CD4-positive, alpha-beta T cell treated with Interferon alpha-2 for 1 hour (primary cell): Measurements from ENCODE around the gene SRRD.

ENCODE experiments used
- DNase-seq, 2 donors: peaks; one replicate each; pipeline ENCODE4 v3.0.0-alpha.2; 2020 to 2022

The SRRD gene

DNA sequence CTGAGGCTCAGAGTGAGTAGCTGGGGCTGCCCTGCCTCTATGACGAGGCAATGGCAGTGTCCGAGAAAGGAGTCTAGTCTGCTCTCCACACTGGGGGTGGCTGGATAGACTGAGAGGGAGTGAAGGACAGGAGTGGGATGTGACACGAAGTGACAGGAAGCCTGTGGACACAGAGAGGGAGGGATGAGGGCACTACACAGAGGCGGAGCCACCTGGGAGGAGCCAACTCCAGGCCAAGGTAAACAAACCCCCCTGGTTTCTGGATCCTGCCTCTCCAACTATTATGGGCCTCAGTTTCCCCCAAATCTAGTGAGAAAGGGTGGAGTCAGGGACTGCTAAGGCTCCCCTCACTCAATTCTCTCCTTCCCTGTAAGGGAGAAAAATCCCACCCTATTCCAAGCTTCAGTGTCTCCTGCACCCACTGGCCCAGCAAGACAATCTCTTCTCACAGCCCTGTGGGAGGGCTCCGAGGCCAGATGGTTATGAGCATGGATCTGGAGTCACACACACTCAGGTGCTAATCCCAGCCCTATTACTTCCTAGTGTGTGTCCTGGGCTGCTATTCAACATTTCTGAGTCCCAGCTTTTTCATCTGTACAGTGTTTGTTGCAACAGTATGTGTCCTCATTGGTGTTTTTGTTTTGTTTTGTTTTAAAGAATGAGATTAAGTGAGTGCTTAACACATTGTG is 29.7 kb upstream of the SRRD start:
- no peak for DNase-seq

GRCh38 chr22:26457661-26458272 is 25.9 kb upstream of the SRRD start:
- no peak for DNase-seq

DNA sequence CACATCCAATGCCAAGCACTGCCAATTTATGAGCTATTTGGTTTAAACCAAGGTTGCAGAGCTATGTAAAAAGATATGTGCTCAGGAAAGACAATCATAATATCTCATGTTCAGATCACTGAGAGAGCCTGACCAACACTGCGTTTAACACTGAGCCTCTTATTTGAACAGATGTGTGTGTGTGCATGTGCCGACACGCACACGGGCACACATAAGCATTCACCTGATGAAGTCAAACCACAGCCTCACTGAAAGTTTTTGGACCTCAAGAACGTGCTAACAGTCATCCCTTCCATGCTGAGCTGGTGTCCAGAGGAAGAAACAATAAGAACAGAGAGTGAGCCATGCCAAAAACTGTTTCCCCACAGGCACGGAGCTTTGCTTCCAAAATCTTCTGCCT is 23.5 kb upstream of the SRRD start:
- DNase-seq, result no peak

- DNase-seq, result peak in 1 of 2 donors; percentile 34
These were observed 22.4 kb upstream of the SRRD start for GRCh38 chr22:26461188-26461810.

DNA sequence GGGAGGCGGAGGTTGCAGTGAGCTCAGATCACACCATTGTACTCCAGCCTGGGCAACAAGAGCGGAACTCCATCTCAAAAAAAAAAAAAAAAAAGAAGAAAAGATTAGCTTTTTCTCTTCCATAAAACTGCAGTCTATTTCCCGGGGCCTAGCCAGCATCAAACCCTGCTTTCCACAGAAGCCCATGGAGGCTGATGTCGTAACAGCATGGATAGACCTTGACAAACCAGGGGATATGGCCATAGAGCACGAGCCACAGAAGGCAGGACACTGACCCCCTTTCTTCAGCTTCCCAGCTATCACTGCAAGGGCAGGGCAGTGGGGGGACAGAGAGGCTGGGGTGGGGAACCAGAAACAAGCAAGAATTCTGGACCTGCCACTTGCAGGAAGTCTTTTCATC is 21.6 kb upstream of the SRRD start:
- no peak for DNase-seq

DNA sequence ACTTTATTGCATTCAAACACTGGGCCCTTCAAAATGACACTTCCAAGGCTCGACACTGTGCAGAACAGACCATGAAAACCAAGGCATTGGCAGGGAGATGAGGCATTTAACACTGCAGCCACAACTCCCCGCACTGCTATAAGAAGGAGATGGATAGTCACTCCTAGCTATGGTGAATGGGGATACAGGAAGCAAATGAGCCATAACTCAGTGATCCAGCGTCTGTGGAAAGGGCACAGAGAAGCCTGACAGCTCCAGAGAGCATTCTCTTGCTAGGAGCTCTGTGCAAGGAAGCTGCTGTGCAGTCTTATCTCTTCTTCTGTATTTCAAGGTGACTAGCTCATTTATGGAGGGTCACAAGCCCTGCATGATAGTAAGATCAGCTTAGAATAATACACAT is 21.0 kb upstream of the SRRD start:
- DNase-seq, result no peak

DNA sequence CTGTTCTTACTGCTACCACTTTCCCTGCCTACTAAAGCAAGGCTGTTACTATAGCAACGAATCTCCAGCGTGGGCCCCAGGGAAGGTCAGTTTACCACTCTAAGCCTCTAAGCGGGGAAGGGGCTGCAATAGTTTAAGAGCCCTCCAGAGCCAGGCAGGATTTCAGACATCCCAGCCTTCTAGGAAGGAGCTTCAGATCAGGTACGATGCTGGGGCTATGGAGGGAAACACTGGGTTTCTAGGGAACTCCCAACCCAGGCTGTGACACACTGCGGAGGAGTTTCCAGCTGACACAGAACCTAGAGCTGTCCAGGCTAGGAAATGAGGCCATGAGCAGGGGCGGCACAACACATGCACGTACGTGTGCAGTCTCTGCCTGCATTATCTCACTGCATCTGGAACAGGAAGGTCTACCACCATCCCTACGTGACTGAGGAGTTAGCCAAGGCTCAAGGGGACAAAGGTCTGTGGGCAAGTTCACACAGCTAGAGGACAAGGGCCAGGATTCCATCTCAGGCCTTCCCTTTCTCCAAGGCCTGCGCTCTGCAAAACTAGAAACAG is 20.5 kb upstream of the SRRD start:
- DNase-seq, result no peak

- no peak for DNase-seq
These were observed 20.0 kb upstream of the SRRD start for GRCh38 chr22:26463688-26464087.

DNA sequence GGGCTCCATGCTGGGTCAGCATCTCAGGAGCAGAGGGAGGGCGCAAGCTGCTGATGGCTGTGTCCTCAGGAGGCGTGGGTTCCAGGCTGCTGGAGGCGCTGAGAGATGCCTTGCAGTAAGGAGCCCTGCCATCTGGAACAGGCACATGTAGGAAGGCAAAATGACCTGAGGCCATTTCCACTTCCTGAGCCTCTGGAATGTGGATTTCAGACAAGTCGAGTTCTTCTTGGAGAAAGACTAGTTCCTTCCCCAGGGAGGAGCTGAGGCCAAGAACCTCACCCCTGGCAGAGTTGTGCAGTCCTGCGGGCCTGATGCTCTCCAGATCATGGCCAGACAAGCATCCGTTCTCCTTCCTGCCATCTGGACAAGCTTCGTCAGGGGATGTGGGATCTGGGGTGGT is 19.4 kb upstream of the SRRD start:
- no peak for DNase-seq

DNA sequence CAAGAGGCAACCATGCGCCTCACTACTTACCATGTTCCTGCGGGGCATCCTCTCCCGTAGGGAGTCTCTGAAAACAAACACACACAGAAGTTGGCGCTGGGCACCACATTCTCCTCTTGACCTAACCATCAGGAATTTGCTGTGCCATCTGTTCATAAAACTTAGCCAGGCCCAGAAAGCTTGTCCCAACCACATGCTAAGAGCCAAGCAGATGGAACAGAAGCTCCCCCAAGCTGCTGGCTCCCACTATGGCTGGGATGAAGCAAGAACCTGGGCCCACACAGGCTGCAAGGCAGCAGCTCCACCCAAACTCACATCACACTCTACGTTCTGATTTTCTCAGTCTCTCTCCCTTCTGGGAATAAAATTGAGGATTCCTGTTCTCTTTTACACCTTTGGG is 17.5 kb upstream of the SRRD start:
- no peak for DNase-seq

DNA sequence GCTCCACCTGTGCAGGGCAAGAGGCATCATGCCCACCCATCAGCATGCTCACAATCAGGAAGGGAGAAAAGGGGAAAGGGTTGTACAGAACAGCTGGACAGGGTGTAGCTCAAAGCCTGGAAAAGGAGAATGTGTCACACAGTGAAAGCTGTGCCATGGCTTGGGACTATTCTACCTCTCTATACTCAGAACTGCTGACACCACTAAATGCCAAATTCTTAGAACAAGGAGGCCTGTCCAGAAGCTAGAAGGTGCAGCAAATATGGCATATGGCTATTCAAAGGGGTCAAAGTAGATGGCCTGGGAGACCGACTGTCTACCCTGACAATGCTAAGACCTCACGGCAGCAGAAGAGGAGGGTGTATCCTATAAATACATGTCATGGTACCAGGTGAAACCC is 12.9 kb upstream of the SRRD start:
- no peak for DNase-seq

GRCh38 chr22:26471522-26471921 is 12.2 kb upstream of the SRRD start:
- DNase-seq, result no peak

GRCh38 chr22:26474682-26475081 is 9.0 kb upstream of the SRRD start:
- no peak for DNase-seq

- no peak for DNase-seq
These were observed 6.9 kb upstream of the SRRD start for GRCh38 chr22:26476705-26477340.

- no peak for DNase-seq
These were observed 6.3 kb upstream of the SRRD start for GRCh38 chr22:26477341-26477731.

DNA sequence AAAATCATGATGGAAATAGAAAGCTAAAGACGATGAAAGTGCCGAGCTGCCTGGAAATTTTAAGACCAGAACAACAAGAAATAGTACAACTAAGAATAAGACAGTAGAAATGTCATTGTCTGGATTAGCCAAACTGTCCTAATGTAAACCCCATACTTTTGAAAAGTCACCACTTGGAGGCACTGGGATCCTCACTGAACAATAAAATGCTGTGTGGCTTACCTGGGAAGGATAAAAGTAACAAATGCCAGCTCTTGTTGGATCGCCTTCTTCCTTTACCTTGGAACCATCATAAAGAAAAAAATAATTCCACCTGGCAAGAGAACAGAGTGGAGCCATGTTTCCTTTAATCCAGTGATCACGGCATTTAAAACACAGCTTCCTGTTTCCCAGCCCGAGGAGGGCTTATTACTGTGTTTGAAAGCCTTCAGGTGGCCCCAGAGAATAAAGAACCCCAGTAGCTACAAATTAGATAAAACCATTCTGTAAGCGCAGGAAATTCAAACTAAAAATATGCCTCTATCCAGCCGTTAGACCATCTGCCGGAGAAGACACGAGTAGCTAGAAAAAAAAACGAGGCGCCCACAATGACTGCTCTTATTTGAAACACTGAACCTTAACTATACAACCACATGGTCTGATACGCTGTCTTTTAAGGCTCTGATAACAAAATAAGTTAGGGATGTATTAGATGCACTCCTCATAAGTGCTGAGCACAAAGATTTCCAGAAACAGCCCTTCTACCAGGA is 4.5 kb upstream of the SRRD start:
- DNase-seq, result peak in 1 of 2 donors; percentile 6

DNA sequence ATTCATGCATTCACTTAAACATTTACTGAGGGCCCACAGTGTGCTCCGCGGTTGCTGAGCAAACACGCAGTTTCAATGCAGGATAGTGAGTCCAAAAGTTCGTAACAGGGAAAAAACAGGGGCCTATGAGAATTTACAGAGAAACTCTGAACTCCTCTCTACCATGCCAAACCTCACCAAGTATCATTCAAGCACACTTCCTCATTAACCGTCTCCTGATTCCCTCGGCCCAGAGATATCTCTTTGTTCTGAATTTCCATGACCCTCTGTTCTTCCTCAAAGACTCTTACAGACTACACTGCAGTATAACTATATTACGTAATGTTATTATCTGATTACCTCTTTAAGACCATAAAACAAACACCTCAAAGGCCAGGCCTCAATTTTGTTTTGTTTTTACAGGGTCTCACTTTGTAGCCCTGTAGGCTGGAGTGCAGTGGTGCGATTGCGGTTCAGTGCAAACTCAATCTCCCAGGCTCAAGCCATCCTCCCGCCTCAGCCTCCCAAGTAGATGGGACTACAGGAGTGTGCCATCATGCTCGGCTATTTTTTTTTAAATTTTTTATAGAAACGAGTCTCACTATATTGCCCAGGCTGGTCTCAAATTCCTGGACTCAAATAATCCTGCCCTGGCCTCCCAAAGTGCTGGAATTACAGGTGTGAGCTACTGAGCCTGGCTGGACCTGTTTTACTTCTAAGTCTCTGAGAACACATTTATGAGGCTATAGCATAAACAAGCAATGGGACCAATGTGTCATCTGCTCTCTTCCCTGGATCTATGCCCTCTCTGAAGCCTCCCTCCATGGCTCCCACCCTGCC is 3.7 kb upstream of the SRRD start:
- DNase-seq, result no peak

GRCh38 chr22:26480611-26480932 is 3.1 kb upstream of the SRRD start:
- no peak for DNase-seq

DNA sequence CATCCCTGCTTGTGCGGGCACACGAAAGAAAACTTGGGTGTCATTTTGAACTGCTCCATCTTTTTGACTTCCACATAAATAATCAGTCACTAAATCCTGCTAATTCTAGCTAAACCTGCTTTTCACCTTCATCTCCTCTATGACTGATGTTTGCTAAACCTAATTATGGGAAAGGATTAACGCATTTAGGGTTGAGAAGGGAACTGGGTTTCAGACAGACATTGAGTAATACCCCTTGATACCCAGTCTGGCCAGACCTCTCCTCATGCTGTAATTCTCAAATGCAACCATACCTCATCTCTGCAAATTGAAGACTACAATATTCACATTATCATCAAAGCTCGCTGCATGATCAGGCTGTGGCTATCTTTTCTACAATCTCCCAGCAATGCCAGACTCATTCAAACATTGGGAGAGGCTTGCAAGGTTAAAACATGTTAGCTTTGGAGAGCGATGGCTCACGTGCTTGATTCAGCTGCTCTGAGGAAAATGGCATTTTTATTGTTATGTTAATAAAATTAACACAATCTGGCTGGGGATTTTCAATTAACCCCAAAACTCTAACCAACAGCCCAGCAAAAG is 2.5 kb upstream of the SRRD start:
- DNase-seq, result no peak

- no peak for DNase-seq
These were observed 2.0 kb upstream of the SRRD start for GRCh38 chr22:26481694-26482093.

DNA sequence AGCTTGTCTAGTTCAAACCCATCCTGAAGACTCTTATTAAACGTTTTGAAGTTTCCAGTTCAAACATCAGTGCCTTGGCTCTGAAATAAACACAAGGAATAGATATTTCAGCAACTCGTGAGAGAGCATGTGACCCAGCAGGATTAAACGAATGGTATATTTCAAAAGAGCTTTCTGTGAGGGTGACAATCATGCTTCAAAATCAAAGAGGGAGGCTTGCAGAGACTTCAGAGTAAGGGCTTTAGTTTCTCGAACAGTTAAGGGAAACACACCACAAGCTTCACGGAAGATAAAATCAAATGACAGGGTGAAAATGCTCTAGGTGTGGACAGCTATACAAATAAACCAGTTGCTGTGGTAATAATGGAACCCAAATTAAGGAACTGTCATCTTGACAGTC is 1.5 kb upstream of the SRRD start:
- peak in 1 of 2 donors; percentile 18 for DNase-seq

DNA sequence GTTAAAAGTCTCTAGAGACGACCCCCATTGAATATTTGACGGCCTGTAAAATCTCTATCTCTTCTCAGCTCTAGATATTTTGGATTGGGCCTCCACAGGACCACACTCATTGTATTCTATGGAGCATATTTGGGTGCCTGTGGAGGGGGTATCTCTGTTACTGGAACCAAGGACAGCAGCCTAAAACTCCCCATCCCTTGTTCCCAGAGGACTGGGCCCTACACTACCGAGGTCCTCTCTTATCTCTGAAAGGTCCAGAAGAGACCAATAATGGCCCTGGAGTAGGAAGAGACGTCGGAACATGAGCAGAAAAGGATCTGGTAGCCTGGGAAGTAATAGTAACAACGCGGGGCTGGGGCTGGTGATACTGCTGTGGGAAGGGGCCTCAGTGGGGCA is 636 bp upstream of the SRRD start:
- no peak for DNase-seq
